GM19468 (cell line): ENCODE measurements around the gene ETFA.
"Not testable (repeated sequence)": the region's sequence is repeated elsewhere in the genome, so short reads cannot be mapped to it uniquely, and the experiment has no call there.

Experiments
- ATAC-seq: cut with Tn5 transposase; IDR thresholded peaks from one replicate; pipeline ENCODE4 v1.9.1; 2021; ENCODE audit warnings: mild to moderate bottlenecking, moderate library complexity, moderate number of reproducible peaks; ENCODE audit not compliant: unreplicated experiment; ENCODE audit errors: extremely low read depth

ETFA gene

DNA sequence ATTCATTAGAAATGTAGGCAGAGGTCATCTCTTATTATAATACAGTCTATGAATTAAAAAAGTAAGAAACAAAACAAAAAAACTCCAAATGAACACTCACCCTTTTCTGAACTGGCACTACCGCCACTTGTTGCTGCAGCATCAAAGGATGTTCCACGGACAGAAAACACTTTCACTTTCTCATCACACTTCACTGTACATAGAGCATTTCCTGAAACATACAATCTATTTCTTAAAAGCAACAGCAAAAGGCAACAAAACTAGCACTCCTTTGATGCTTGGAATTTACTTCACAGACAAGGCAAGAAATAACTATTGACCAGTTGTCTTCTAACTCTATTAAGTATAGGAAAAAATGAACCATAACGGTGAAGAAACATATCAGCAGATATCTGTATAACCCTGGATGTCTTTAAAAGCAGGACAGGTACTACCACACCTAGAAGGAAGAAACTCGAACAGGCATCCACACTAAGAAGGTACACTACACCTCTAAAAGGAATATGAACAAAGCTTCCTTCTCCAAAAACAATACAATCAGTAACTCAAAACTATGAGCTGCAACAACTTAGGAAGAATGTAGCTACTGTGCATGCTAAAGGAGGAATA is 24.9 kb downstream of the ETFA start:
- ATAC-seq: no peak

DNA sequence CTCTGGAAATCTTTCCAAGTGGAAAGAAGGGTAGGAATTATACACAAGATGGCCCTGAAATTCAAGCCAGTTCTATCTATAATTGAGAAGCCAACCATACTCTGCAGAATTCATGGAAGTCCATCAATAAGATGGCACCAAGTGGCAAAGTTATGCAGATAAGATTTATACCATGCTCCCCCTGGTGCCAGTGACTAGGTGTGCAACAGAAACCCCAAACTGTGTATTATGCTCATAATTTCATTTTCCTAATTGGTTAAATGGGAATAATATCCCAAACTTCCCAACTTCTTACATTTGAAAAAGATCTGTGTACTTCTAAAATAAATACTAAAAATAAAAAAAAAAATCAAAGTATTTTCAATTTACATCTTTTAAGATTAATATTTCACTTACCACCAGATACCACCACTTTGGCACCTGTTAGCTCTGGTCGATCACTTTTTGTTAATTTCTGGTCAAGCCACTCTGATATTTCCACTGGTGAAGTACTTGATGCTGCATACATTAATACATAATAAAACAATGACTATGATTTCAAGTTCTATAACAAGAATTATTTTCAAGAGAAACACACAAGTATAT is 25.9 kb downstream of the ETFA start:
- ATAC-seq: no peak

DNA sequence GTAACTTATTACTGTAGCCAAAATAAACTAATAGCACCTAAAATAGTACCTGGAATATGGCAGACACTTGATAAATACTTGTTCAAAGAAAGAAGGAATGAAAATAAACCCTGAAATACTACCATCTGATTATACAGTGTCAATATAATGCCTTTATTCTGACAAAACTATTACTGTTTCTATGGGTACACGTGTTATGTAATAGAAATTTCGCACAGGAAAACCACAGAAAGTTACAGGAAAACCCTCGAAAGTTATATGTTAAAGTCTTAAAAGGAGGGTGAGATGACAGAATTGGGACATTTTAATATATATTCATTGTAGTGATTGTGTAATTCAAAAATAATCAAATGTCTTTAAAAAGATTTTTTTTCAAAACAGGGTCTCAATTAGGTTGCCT is 28.8 kb downstream of the ETFA start:
- no peak for ATAC-seq

DNA sequence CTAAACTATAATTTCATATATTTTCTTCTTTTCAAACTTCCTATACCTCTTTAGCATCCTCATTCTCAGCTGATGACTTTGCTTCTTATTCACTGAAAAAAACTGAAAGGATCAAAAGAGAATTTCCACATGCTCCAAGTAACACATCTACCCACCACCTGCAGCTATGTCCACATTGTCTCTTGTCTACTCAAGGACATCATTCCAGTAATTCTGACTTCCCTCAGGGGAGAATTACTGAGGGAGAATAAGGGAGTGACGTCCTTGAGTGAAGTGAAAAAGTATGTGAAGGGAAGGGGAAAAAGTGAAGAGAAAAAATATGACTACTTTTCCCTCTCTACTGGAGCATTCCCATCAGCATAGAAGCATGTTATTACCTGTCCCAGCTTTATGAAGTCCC is 32.6 kb downstream of the ETFA start:
- ATAC-seq: no peak

DNA sequence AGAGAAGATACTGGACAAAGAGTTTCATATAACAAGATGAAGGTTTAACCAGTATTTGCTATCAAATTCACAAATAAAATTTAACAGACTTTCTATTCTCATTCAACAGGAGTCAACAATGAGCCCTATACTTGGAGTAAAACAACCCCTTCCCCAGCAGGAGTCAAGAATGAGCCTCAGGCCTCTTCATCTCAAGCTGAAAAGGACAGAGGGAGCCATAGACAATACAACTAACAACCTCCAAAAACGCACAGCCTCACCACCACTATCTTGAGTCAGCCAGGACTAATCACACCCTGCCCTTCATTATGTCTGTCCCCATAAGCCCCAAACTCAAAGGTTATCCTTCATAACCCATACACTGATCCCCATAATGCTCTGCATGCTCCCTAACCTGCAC is 36.4 kb downstream of the ETFA start:
- ATAC-seq: no peak

DNA sequence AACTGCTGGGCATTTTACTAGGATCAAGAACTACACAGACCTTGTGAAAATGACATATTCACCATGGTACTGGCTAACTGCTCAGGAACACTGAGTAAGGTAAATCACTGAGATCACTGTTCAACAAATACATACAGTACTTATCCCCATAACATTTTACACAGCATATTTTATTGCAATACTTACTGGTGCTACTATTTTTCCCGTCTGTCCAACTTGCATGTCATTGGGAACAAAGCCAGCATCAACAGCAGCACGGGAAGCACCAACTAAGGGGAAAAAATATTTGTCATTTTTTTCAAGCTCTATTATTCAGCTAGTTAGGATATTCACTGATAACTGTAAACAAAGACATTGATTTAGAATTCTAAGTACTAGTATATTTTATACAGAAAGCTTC is 37.0 kb downstream of the ETFA start:
- ATAC-seq: no peak

DNA sequence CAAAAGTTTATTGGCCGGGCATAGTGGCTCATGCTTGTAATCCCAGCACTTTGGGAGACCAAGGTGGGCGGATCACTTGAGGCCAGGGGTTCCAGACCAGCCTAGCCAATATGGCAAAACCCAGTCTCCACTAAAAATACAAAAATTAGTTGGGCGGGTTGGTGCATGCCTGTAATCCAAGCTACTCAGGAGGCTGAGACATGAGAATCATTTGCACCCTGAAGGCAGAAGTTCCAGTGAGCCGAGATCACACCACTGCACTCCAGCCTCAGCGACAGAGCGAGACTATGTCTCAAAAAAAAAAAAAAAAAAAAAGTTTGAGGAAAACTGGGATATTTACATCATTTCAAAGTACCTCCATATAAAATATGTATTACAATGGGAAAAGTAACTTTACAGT is 40.4 kb downstream of the ETFA start:
- ATAC-seq: no peak

DNA sequence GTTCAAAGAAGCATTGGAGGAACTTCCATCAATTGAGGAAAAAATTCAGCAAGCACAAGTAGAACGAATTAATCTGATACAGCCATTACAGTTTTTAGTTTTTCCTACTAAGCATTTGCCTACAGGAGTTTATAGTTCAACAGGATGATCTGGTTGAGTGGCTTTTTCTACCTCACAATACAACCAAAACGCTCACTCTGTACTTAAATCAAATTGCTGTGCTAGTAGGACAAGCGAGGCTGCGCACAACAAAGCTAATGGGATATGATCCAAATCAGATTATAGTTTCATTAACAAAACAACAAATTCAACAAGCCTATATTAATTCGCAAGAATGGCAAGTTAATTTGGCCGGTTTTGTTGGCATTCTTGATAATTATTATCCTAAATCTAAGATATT is 44.2 kb downstream of the ETFA start:
- no peak for ATAC-seq

DNA sequence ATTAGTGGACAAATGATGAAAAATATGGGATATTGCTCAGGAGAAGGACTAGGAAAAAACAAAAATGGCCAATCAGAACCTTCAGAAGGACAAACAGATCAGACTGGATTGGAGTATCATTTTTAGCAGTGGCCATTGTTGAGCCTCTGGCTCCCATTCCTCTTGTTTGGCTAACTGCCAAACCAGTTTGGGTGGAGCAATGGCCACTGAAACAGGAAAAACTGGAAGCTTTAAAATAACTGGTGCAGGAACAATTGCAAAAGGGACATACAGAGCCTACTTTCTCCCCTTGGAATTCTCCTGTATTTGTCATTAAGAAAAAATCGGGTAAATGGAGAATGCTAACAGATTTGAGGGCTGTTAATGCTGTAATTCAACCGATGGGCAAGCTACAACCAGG is 45.5 kb downstream of the ETFA start:
- ATAC-seq: not testable (repeated sequence)

DNA sequence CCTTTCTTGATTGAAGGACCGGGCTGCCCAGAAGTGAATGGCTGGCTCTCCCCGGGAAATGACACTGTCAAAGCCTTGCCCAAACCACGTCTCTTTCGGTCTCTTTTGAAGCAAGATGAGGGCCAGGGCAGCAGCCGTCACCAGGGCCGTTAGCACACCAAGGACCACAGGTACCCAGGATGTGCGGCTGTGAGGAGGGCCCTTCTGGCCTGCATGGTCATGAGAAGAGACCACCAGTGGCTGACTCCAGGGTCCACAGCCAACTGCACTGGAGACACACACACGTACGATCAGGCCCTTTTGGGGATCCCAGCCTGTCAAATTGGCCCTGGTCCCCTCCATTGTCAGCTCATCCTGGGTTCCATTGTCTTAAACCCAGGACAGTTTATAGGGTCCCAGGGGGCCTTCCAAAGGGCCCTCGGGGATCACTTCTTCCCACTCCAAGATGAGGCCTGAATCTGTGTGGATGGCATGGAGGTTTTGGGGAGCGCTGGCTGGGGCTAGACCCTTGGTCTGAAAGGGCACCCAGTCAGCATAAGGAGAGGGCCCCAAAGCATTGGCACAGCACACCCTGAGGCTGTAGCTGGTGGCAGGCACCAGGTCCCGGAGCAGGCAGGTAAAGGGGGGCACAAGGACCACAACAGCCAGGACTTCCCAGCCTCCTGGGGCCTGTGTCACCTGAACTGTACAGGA is 50.9 kb downstream of the ETFA start:
- ATAC-seq: no peak

DNA sequence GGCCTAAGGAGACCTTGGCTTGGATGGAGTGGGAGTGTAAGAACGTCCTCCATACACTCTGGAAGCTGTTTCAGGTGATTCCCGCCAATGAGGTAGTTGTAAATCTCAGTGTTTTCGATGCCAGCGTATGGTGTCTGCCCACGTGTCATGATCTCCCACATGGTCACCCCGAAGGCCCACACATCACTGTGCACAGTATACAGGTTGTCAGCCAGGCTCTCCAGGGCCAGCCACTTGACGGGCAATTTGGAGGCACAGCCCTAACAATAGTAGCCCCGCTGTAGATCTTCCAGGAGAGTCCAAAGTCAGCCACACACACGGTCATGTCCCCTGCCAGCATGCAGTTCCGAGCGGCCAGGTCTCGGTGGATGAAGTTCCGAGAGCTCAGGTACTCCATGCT is 51.9 kb downstream of the ETFA start:
- ATAC-seq: no peak

DNA sequence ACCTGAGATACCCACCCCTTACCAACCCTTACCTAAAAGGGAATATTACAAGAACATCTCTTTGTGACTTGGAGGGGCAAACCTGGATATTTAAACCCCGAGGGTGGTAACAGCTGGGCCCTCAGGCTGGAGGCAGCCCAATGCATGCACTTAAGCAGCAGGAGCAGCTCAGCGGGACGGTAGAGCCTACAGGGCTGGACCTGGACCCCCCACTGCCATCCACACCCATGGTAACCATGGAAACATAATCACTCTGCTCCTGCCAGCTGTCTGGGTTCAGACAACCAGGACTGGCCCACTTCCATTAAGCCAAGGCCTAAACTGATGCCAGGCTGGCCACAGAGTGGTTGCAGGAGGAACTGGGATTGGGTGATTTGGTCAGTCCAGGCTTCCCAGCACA is 52.8 kb downstream of the ETFA start:
- ATAC-seq: no peak

DNA sequence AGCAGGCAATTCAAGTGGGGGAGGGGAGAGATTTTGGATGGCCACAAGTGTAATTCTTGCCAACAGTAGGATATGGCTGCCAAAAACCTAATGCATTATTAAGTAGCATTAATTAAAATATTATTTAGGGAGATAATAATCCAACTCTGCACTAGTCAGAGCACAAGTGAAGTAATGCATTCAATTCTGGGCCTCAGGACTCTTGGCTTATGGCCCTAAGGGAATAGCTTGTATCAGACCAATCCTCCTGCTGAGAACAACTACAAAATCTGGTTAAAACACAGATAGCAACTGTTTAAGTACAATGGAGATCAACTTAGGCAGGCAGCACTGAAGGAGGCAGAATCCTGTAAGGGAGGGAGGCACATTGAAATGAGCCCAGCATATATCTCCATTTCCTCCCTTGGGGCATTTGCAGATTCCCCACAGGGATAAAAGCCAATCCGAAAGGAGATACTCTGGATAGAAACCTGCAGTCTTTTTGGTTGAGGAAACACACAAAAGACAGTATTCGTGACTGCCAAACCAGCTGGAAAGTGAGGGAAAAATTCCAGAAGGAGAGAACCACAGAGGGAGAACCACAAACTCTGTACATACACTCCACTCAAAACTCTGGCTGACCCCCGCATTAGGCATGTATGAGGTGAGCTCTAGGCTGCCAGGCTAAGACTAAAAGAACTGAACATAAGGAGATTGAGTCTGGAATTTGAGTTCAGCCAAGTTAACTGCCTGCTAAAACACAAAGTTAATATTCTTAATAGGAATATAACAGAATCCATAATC is 57.4 kb downstream of the ETFA start:
- ATAC-seq: no peak

DNA sequence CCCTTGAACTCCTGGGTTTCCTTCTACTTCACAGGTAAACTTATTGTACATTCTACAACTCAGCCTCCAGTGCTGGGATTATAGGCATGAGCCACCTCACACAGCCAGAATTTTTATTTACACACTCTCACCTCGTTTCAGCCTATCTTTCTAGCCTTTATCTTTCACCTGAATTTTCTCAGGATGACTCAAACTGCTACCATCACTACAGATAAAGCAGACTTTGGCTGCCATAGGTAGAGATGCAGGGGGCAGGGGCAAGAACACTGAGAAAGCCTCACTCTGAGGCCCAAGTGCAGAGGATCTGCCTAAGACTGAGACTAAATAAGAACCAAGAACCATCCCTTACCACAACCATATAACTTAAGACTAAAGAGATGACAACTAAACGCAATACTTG is 59.0 kb downstream of the ETFA start:
- no peak for ATAC-seq

DNA sequence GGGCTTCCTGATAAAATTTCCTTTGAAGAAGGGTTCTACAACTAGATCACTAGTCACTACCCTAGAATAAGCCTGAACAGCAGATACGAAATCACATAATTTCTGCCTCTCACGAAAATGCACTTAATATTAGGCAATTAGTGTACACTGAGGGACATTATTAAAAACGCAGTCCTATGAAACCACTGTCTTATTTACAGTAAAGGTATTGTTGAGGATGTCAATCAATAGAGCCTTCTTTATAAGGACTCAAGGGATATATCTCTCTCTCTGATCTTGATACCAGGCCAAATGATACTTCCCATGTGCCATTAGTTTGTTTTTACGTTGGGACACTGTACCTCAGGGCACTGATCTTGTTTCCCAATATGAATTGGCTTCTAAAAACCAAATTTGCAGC is 59.6 kb downstream of the ETFA start:
- no peak for ATAC-seq

DNA sequence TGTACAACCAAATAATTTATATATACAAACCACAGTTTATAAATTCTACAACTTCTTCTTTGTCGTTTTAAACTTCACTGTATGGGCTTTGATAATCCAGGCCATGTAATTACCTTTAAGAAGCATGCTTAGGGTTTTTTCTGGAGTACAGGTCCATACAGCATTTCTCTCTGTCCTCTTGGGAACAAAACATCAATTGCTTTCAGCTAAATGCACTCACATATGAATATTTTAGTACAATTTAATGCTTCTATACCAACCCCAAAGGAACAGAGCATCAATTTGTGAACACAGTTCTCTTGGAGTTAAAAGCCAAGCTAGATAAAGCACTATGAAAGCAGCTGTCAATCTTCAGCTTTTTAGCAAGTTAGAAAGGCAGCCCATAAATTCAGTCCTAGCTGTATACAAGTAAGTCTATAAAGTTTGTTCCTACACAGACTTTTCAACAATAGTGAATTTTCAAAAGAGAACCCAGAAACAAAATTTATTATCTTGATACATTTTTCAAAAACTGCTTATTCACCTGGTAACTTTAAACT is 66.1 kb downstream of the ETFA start:
- ATAC-seq: no peak

DNA sequence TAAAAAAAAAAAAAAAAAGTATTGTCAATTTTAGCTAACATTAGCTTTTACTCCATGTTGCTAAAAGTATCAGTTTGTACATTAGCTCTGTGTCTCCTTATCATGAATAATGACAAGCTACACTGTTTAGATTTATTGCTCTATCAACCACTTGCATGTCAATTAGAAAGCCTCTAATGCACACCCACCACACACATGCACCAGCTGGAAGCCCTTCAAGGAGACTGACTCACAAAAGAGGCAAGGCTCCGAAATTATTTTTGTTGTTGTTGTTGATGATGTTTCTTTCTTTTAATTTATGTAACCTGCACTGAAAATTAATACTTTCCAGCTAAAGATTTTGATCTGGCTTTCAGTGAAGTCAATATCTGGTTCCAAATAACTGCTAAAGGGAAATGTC is 71.5 kb downstream of the ETFA start:
- ATAC-seq: no peak

DNA sequence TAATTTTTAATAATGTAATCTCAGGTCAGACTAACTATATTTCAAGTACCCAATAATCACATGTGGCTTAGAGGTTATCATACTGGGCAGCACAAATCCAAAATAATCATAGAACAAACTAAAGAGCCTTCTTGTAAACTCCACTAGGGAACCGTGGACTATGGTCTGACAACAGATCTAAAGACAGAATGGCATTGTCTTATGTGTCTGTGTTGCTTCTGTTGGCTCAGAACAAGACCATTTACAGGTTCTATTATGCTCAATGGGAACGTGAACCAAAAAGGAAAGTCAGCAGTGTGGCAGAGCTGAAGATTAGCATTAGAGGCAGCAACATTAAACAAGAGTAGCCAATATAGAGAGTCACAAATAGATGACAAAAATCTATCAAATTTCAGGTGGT is 74.9 kb downstream of the ETFA start:
- ATAC-seq: no peak

DNA sequence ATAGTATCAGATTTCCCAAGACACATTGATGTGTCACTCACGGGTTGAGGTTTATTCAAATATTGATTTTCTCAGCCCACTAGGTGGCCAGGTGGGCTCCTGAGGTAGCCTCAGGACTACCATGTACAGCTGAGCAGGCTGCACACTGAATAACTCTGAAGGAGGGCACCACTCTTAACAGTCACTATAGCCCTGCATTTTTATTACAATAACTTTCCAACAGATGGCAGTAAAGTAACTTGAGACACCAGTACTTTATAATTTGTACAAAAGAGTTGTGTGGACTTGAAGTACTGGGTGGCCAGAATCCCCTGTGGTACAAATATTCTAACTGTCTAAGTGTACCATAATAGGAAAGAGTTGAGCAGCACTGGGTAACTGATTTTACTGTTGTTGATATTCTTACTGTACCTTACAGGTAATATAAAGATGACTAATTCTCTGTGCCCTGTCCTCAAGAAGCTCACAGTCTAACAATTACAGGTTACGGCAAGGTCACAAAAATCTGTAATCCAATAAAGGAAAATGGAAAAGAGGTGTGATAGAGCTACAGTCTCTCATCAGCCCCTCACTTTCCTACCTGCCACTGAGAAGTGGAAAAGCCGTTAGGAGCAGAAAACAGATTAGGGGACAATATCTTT is 76.0 kb downstream of the ETFA start:
- ATAC-seq: no peak

DNA sequence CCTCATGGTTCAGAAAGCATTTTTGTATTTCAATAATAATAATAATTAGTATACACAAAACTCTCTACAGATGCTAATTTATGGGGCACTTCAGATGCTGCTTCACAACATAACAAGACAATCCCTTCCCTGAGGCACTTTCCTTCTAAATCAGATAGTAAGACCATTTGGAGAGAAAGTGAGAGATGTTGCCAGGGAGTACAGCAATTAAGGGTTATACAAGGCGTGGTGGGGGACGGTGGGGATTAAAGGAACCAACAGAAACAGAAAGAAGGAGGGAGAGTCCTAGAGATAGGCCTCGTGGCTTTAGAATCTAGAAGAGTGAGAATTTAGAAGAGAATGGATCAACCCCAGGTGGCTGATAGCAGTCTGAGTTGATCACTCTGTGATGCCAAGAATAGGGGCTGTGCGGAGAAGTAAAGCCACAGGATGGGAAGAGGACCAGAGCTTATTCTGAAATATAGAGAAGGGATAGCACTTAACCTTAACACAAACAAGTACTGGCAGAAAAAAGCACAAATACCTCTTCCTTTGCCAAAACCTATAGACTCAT is 76.9 kb downstream of the ETFA start:
- no peak for ATAC-seq
